ENCODE measurements around the gene CUX1. TPM values are rescaled to one million over a fixed set of nuclear protein-coding genes. Genes with fewer than 3 reads are reported as not detected.

The CUX1 gene
- total RNA-seq, 1 experiment from 2014 or later, result 53.5 TPM

- H3K79me1 ChIP-seq (ENCODE audit: insufficient read depth, low read depth, low read length, poor library complexity, severe bottlenecking), result peaks cover 11% of the 10 kb centered on the region
- H3K27ac Mint-ChIP-seq, result peak overlapping the region; percentile 49 to 96 (median 52); a peak in 4 of 7 replicates
- no peak overlapping the region for H4K8ac ChIP-seq (replicated peaks; ENCODE audit: insufficient read length, low read depth, low read length)
- peaks cover 6% of the 10 kb centered on the region for H3K4me1 ChIP-seq (ENCODE audit: insufficient read depth, low read length)
- no peaks in the 10 kb centered on the region for H3K9me3 ChIP-seq (ENCODE audit: control insufficient read depth, low read depth, low read length)
- no peak overlapping the region for H4K91ac ChIP-seq (ENCODE audit: insufficient read length, low read depth, low read length)
- no peak overlapping the region for H3K14ac ChIP-seq (ENCODE audit: insufficient read depth, low read length)
- WGBS (ENCODE audit: extremely low coverage, insufficient read length, low lambda C conversion rate), result no CpG with 5 or more reads among the region's 15 CpGs
- no peak overlapping the region for H3K56ac ChIP-seq (ENCODE audit: insufficient read length, low read depth, low read length)
- no peak overlapping the region for H2BK15ac ChIP-seq (ENCODE audit: low read depth, low read length)
- DNase-seq, result no peak
- peaks cover 49 to 55% of the 10 kb centered on the region in 2 experiments for H3K4me1 Mint-ChIP-seq
- no peak overlapping the region for H3T11ph ChIP-seq (ENCODE audit: low read length)
- H3K9ac ChIP-seq (ENCODE audit: extremely low read depth, insufficient read length, low read length), result no peak overlapping the region
- peaks cover 78% of the 10 kb centered on the region; the same call in 1 of the 2 replicates for H3K79me2 ChIP-seq (ENCODE audit: insufficient read depth, low read length)
- peaks cover 3% of the 10 kb centered on the region for H4K20me1 ChIP-seq (ENCODE audit: control insufficient read depth, insufficient read depth, insufficient read length)
- no peak overlapping the region for H3K27ac ChIP-seq (ENCODE audit: insufficient read length, low read depth, low read length)
- no peaks in the 10 kb centered on the region for H3K27me3 Mint-ChIP-seq (ENCODE audit: low read depth)
- H2AFZ ChIP-seq (ENCODE audit: low read length), result no peak overlapping the region
- TF ChIP-seq CTCF (conservative IDR thresholded peaks at IDR 0.05), result no peak
- peaks cover 1 to 9% (median 5%) of the 10 kb centered on the region in 3 experiments; a peak in 6 of 7 replicates for H3K36me3 Mint-ChIP-seq (ENCODE audit: insufficient read depth in 1 of 3, low read depth in 3 of 3)
- H2BK12ac ChIP-seq (ENCODE audit: insufficient read length, low read depth, low read length), result no peak overlapping the region
- H3K23ac ChIP-seq (ENCODE audit: insufficient read length, low read depth, low read length), result no peak overlapping the region
- H2BK5ac ChIP-seq (ENCODE audit: insufficient read length, low read length), result no peak overlapping the region
- H3K27me3 ChIP-seq (ENCODE audit: insufficient read depth, low read length), result no peaks in the 10 kb centered on the region
- no peak overlapping the region for H3K18ac ChIP-seq (ENCODE audit: insufficient read length, low read depth, low read length)
- H3K23me2 ChIP-seq (ENCODE audit: insufficient read length, low read depth, low read length, poor library complexity, severe bottlenecking), result no peaks in the 10 kb centered on the region
- no peak overlapping the region for H4K5ac ChIP-seq (ENCODE audit: insufficient read length, low read depth, low read length)
- no peak overlapping the region for H3K4ac ChIP-seq (ENCODE audit: low read depth, low read length)
- H3K9me3 Mint-ChIP-seq, result no peaks in the 10 kb centered on the region
- no peak overlapping the region for H3K4me2 ChIP-seq (ENCODE audit: insufficient read depth, insufficient read length, low read length)
- H2BK120ac ChIP-seq (ENCODE audit: low read depth, low read length, poor library complexity, severe bottlenecking), result no peak overlapping the region
- H2BK20ac ChIP-seq (ENCODE audit: low read depth, low read length, poor library complexity, severe bottlenecking), result no peak overlapping the region
- H3K4me3 Mint-ChIP-seq, result peak overlapping the region in 1 of 2 experiments; percentile 59; a peak in 1 of 5 replicates
- H2AK5ac ChIP-seq (ENCODE audit: insufficient read length, low read length), result no peak overlapping the region
Observed at GRCh38 chr7:101826081-101826835, 8.8 kb downstream of the CUX1 start.

Measured in H9 (cell line).